Nephron (organoid): Measurements from ENCODE around the gene TLR3.
A peak's percentile ranks its signal among the peaks of the same experiment; 100 is the strongest.

Source experiments
- H3K27ac Mint-ChIP-seq, 3 experiments: 2 replicates each; pipeline ENCODE4 v1.8.0; 2020; ENCODE audit warnings: mixed read lengths in 3 of 3, mild to moderate bottlenecking in 2 of 3, moderate library complexity in 1 of 3
- H3K27me3 Mint-ChIP-seq: 2 replicates; pipeline ENCODE4 v1.8.0; 2021; ENCODE audit warnings: low read depth, mild to moderate bottlenecking, moderate library complexity, mixed read lengths
- H3K36me3 Mint-ChIP-seq: 2 replicates; pipeline ENCODE4 v1.8.0; 2020; ENCODE audit warnings: low read depth, mixed read lengths
- H3K4me1 Mint-ChIP-seq: 2 replicates; pipeline ENCODE4 v1.8.0; 2020; ENCODE audit warnings: mixed read lengths
- H3K4me3 Mint-ChIP-seq, 3 experiments: 2 replicates each; pipeline ENCODE4 v1.8.0; 2020; ENCODE audit warnings: mild to moderate bottlenecking in 3 of 3, mixed read lengths in 3 of 3, moderate library complexity in 2 of 3
- H3K9me3 Mint-ChIP-seq: 2 replicates; pipeline ENCODE4 v1.8.0; 2020; ENCODE audit warnings: mixed read lengths
- TF ChIP-seq, protein P1 (sequence below), 3 experiments: fragments of 200-600 bp; sonication (generic); IDR thresholded peaks; one replicate each; pipeline ENCODE4 v1.5.0; 2021; ENCODE audit warnings: antibody characterized with exemption in 3 of 3; ENCODE audit not compliant: unreplicated experiment in 3 of 3

TLR3 gene

DNA sequence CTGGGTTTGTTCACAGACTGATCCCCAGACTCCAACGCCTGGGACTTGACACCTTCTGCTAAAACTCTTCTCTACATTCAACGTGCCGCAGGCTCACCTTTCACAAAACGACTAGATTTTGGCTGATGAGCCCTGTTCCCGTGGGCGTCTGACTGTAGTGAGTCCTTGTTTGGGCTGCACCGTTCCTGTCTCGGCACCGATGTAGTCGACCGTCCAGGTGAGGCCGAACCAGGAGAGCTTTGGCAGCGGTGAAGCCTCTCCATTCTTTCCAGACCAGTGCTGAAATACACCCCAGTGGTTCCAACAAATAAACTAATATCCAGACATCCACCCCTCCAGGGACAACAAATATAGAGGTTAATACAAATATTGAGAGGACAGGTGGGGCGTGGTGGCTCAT, 45.0 kb upstream of the TLR3 start:
- Mint-ChIP-seq H3K27ac (no peak overlapping the region), H3K27me3 (peaks cover 2% of the 10 kb centered on the region), H3K4me1 (peaks cover 34% of the 10 kb centered on the region), H3K9me3 (peaks cover 4% of the 10 kb centered on the region), H3K4me3 (no peak overlapping the region), H3K36me3 (no peaks in the 10 kb centered on the region)
- TF ChIP-seq, protein P1, sequence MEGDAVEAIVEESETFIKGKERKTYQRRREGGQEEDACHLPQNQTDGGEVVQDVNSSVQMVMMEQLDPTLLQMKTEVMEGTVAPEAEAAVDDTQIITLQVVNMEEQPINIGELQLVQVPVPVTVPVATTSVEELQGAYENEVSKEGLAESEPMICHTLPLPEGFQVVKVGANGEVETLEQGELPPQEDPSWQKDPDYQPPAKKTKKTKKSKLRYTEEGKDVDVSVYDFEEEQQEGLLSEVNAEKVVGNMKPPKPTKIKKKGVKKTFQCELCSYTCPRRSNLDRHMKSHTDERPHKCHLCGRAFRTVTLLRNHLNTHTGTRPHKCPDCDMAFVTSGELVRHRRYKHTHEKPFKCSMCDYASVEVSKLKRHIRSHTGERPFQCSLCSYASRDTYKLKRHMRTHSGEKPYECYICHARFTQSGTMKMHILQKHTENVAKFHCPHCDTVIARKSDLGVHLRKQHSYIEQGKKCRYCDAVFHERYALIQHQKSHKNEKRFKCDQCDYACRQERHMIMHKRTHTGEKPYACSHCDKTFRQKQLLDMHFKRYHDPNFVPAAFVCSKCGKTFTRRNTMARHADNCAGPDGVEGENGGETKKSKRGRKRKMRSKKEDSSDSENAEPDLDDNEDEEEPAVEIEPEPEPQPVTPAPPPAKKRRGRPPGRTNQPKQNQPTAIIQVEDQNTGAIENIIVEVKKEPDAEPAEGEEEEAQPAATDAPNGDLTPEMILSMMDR (IDR thresholded peaks at IDR 0.05; ENCODE audit: unreplicated experiment in 3 of 3) = no peak

DNA sequence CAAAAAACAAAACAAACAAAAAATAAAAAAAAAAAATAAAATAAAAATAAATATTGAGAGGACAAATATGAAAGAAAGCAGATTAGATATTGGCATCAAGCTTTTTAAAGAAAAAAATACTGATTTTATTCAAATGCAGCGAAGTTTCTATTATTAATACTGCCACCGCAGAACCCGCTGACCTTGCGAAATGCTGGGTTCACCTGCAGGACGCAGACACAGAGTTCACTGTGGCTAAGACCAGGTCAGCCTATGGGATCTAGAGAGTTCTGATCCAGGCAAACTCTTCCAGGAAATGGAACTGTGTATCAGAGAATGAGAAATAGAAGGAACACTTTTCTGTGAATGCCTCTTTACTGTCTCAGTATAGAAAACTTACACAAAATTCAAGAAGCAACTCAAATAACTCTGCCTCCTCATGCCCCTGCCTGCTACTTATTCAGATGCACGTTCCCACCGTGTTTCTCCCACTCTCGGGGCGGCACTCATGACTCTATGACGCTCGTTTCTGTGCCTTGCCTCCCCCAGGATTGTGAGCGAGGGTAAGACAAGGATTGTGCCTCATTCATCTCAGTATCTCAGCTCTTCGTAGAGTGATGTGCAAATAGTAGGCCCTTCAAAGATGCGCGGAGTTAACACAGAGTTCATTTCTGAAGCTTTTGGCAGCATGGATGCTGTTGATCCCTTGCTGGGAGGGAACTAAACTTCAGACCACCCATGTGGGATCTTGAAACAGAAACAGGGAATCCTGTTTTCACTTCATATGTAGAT, 44.1 kb upstream of the TLR3 start:
- peaks cover 42% of the 10 kb centered on the region for H3K4me1 Mint-ChIP-seq
- H3K27ac Mint-ChIP-seq = peak overlapping the region; percentile 31 to 95 (median 87)
- H3K27me3 Mint-ChIP-seq = peaks cover 4% of the 10 kb centered on the region
- H3K9me3 Mint-ChIP-seq = peaks cover 6% of the 10 kb centered on the region
- no peaks in the 10 kb centered on the region for H3K36me3 Mint-ChIP-seq
- TF ChIP-seq, protein P1 (IDR thresholded peaks at IDR 0.05; ENCODE audit: unreplicated experiment in 3 of 3) = no peak
- no peak overlapping the region for H3K4me3 Mint-ChIP-seq

DNA sequence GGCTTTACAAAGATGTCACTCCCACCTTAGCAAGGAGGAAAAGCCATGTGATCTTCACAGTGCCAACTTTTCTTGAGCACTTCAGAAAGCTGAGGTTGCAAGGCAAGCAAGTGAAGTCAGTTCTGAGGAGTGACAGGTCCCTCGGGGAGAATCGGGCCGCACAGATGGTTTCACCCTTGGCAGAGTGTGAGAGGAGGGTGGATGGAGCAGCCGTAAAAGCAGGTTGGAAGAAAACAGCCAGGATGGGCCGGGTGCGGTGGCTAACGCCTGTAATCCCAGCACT, 43.6 kb upstream of the TLR3 start:
- Mint-ChIP-seq H3K36me3 (no peaks in the 10 kb centered on the region), H3K27ac (peak overlapping the region; percentile 31 to 95 (median 87)), H3K9me3 (peaks cover 6% of the 10 kb centered on the region), H3K4me1 (peaks cover 45% of the 10 kb centered on the region), H3K27me3 (peaks cover 4% of the 10 kb centered on the region), H3K4me3 (no peak overlapping the region)
- TF ChIP-seq, protein P1 (IDR thresholded peaks at IDR 0.05; ENCODE audit: unreplicated experiment in 3 of 3) = no peak

DNA sequence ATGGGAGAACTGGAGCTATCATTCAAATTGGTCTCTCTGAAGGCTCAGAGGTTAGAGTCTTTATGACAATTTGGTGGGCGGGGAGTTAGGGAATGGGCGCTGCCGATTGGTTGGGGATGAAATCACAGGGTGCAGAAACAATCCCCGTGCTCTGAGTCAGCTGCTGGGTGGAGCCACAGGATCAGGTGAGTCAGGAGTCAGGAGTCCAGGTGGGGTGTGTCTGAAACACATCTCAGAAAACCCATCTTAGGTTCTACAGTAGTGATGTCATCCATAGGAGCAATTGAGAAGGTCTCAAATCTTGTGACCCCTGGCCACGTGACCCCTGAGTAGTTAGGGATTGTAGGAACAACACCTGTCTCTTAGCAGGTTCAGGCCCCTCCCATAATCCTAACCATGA, 41.6 kb upstream of the TLR3 start:
- TF ChIP-seq, protein P1 (IDR thresholded peaks at IDR 0.05; ENCODE audit: unreplicated experiment in 3 of 3) = no peak
- Mint-ChIP-seq H3K27ac (no peak overlapping the region), H3K36me3 (peaks cover 5% of the 10 kb centered on the region), H3K4me1 (peaks cover 46% of the 10 kb centered on the region), H3K4me3 (no peak overlapping the region), H3K27me3 (peaks cover 4% of the 10 kb centered on the region), H3K9me3 (peaks cover 16% of the 10 kb centered on the region)

DNA sequence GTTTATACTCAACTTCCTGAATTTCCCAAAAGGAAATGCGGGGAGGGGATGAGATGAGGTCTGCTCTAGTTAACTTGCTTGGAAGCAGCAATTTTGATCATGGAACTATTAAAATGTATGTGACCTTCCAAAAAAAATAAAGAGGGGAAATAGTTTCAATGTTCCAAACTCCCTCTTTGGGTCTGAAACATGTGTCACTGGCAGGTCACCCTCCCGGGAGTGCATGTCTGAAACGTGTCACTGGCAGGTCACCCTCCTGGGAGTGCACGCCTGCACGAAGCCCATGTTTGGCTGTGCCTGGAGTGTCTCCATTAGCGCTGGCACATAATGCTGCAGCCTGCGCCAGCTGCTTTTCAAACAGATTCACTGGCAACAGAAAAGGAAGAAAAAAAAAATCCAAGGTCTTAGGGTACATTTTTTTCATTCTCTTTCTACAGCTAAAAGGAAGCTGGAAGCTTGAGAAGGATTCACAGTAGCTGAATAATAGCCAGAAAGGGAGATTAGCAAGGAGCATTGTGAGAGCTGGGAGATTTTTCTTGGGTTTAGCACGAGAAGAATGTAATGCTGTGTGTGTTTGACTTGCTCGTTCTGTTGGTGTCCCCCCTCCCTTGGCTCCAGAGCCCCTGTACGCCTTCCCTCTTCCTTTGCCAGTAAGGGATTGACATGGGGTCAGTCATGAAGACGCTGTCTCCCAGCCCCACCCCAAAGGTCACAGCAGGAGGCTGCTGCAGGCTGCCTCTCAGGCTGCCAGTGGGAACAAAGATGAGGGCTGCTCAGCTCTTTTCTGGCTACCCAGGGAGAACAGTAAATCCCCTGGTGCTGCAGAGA, 39.2 kb upstream of the TLR3 start:
- TF ChIP-seq, protein P1 (IDR thresholded peaks at IDR 0.05; ENCODE audit: unreplicated experiment in 3 of 3) = no peak
- Mint-ChIP-seq H3K9me3 (peaks cover 24% of the 10 kb centered on the region), H3K4me3 (peak overlapping the region; percentile 20 to 64 (median 56)), H3K27me3 (peaks cover 4% of the 10 kb centered on the region), H3K4me1 (peaks cover 45% of the 10 kb centered on the region), H3K36me3 (peaks cover 9% of the 10 kb centered on the region), H3K27ac (peak overlapping the region; percentile 83 to 96 (median 91))
